ENCODE data around the gene TMEM156.
A peak's percentile ranks its signal among the peaks of the same experiment; 100 is the strongest.
"Not testable (repeated sequence)": the region's sequence is repeated elsewhere in the genome, so short reads cannot be mapped to it uniquely, and the experiment has no call there.

TMEM156 gene

GRCh38 chr4:39043058-39043860 is 11.1 kb upstream of the TMEM156 start:
- DNase-seq = peak; percentile 14

- no peak for DNase-seq
Observed at GRCh38 chr4:39042366-39042765, 10.2 kb upstream of the TMEM156 start.

- no peak for DNase-seq
Observed at GRCh38 chr4:39039108-39039507, 6.9 kb upstream of the TMEM156 start.

- DNase-seq = no peak
Observed at GRCh38 chr4:39037941-39038340, 5.7 kb upstream of the TMEM156 start.

GRCh38 chr4:39037491-39037825 is 5.2 kb upstream of the TMEM156 start:
- peak; percentile 29 for DNase-seq

GRCh38 chr4:39036172-39036571 is 4.0 kb upstream of the TMEM156 start:
- DNase-seq = peak; percentile 85

GRCh38 chr4:39031590-39032020 is 604 bp downstream of the TMEM156 start:
- DNase-seq = not testable (repeated sequence)

- peak; percentile 33 for DNase-seq
Observed at GRCh38 chr4:39030725-39031124, 1.5 kb downstream of the TMEM156 start.

- DNase-seq = no peak
Observed at GRCh38 chr4:39029752-39030694, 2.2 kb downstream of the TMEM156 start.

- no peak for DNase-seq
Observed at GRCh38 chr4:39026096-39026495, 6.1 kb downstream of the TMEM156 start.

GRCh38 chr4:39025552-39026085 is 6.6 kb downstream of the TMEM156 start:
- peak; percentile 26 for DNase-seq

GRCh38 chr4:39024311-39024865 is 7.8 kb downstream of the TMEM156 start:
- no peak for DNase-seq

- DNase-seq = no peak
Observed at GRCh38 chr4:39023059-39023458, 9.2 kb downstream of the TMEM156 start.

- DNase-seq = no peak
Observed at GRCh38 chr4:39022241-39022640, 10.0 kb downstream of the TMEM156 start.

GRCh38 chr4:39021631-39022030 is 10.6 kb downstream of the TMEM156 start:
- DNase-seq = peak; percentile 13

GRCh38 chr4:39020130-39020529 is 12.1 kb downstream of the TMEM156 start:
- DNase-seq = no peak

- no peak for DNase-seq
Observed at GRCh38 chr4:39014028-39014427, 18.2 kb downstream of the TMEM156 start.

- no peak for DNase-seq
Observed at GRCh38 chr4:39004758-39005157, 27.5 kb downstream of the TMEM156 start.

GRCh38 chr4:39002058-39002457 is 30.2 kb downstream of the TMEM156 start:
- DNase-seq = not testable (repeated sequence)

GRCh38 chr4:38995660-38996005 is 36.6 kb downstream of the TMEM156 start:
- DNase-seq = no peak

GRCh38 chr4:38994135-38994534 is 38.1 kb downstream of the TMEM156 start:
- DNase-seq = no peak

- DNase-seq = no peak
Observed at GRCh38 chr4:38993683-38994082, 38.5 kb downstream of the TMEM156 start.

- DNase-seq = no peak
Observed at GRCh38 chr4:38990241-38990640, 42.0 kb downstream of the TMEM156 start.
